ENCODE data around the gene UGT8.
"Not testable (repeated sequence)": the region's sequence is repeated elsewhere in the genome, so short reads cannot be mapped to it uniquely, and the experiment has no call there.

UGT8 gene

GRCh38 chr4:114582621-114583020 is 16.0 kb upstream of the UGT8 start:
- Histone ChIP-seq H3K23ac (ENCODE audit: low read depth, low read length, poor library complexity) (no peak overlapping the region), H3K4me3 (ENCODE audit: low read length in 2 of 2) (no peak overlapping the region), H3K9me3 (replicated peaks in 1 of 2; ENCODE audit: control insufficient read depth in 2 of 2, insufficient read depth in 1 of 2, low read depth in 1 of 2, low read length in 2 of 2) (no peaks in the 10 kb centered on the region), H3K27ac (replicated peaks; ENCODE audit: low read length) (no peak overlapping the region), H3K27me3 (ENCODE audit: control insufficient read depth in 3 of 3, insufficient read depth in 3 of 3, low read depth in 1 of 3, low read length in 3 of 3) (no peaks in the 10 kb centered on the region), H3K9ac (ENCODE audit: low read depth, low read length, poor library complexity) (no peak overlapping the region), H2BK5ac (ENCODE audit: low read length) (no peak overlapping the region), H4K91ac (ENCODE audit: low read depth, low read length, poor library complexity) (no peak overlapping the region), H2AFZ (ENCODE audit: low read length) (no peak overlapping the region), H3K79me1 (ENCODE audit: low read depth, low read length) (no peaks in the 10 kb centered on the region), H3K4ac (ENCODE audit: low read length) (no peak overlapping the region), H2BK15ac (ENCODE audit: low read length) (no peak overlapping the region), H2AK5ac (ENCODE audit: low read depth, low read length) (no peak overlapping the region), H4K8ac (ENCODE audit: low read depth, low read length) (no peak overlapping the region), H3K4me1 (ENCODE audit: control insufficient read depth in 2 of 2, insufficient read depth in 1 of 2, low read depth in 1 of 2, low read length in 2 of 2) (no peaks in the 10 kb centered on the region), H3K4me2 (ENCODE audit: insufficient read depth, low read length, poor library complexity, severe bottlenecking) (no peak overlapping the region), H2BK120ac (ENCODE audit: low read depth, low read length) (no peak overlapping the region), H2BK12ac (ENCODE audit: low read length) (no peak overlapping the region), H3K14ac (ENCODE audit: low read length) (no peak overlapping the region), H3K36me3 (replicated peaks in 1 of 2; ENCODE audit: control insufficient read depth in 2 of 2, insufficient read depth in 2 of 2, low read length in 2 of 2) (no peaks in the 10 kb centered on the region), H3K18ac (ENCODE audit: low read length) (no peak overlapping the region)
- no peak for DNase-seq (ENCODE audit: low spot score)
- WGBS, 2 donors (ENCODE audit: extremely low coverage in 2 of 2, insufficient read length in 2 of 2, insufficient replicate concordance in 1 of 2) = no CpG with 5 or more reads among the region's 1 CpG

GRCh38 chr4:114588305-114588704 is 10.3 kb upstream of the UGT8 start:
- H3K4me1 ChIP-seq (ENCODE audit: control insufficient read depth in 2 of 2, insufficient read depth in 1 of 2, low read depth in 1 of 2, low read length in 2 of 2) = no peaks in the 10 kb centered on the region
- H2AK5ac ChIP-seq (ENCODE audit: low read depth, low read length) = no peak overlapping the region
- H3K27me3 ChIP-seq (ENCODE audit: control insufficient read depth in 3 of 3, insufficient read depth in 3 of 3, low read depth in 1 of 3, low read length in 3 of 3) = peaks cover 0 to 4% (median 0%) of the 10 kb centered on the region in 3 experiments
- no peak overlapping the region for H3K14ac ChIP-seq (ENCODE audit: low read length)
- no peaks in the 10 kb centered on the region for H3K36me3 ChIP-seq (replicated peaks in 1 of 2; ENCODE audit: control insufficient read depth in 2 of 2, insufficient read depth in 2 of 2, low read length in 2 of 2)
- no peak overlapping the region for H3K4ac ChIP-seq (ENCODE audit: low read length)
- no peak overlapping the region for H3K9ac ChIP-seq (ENCODE audit: low read depth, low read length, poor library complexity)
- no peak overlapping the region for H3K27ac ChIP-seq (replicated peaks; ENCODE audit: low read length)
- no peak overlapping the region for H2AFZ ChIP-seq (ENCODE audit: low read length)
- H3K18ac ChIP-seq (ENCODE audit: low read length) = no peak overlapping the region
- H4K91ac ChIP-seq (ENCODE audit: low read depth, low read length, poor library complexity) = no peak overlapping the region
- no peak overlapping the region for H3K4me3 ChIP-seq (ENCODE audit: low read length in 2 of 2)
- H3K23ac ChIP-seq (ENCODE audit: low read depth, low read length, poor library complexity) = no peak overlapping the region
- no CpG with 5 or more reads among the region's 6 CpGs for WGBS, 2 donors (ENCODE audit: extremely low coverage in 2 of 2, insufficient read length in 2 of 2, insufficient replicate concordance in 1 of 2)
- H2BK5ac ChIP-seq (ENCODE audit: low read length) = no peak overlapping the region
- DNase-seq (ENCODE audit: low spot score) = no peak
- H3K79me1 ChIP-seq (ENCODE audit: low read depth, low read length) = no peaks in the 10 kb centered on the region
- no peak overlapping the region for H4K8ac ChIP-seq (ENCODE audit: low read depth, low read length)
- no peak overlapping the region for H2BK15ac ChIP-seq (ENCODE audit: low read length)
- H3K9me3 ChIP-seq (replicated peaks in 1 of 2; ENCODE audit: control insufficient read depth in 2 of 2, insufficient read depth in 1 of 2, low read depth in 1 of 2, low read length in 2 of 2) = no peaks in the 10 kb centered on the region
- H2BK12ac ChIP-seq (ENCODE audit: low read length) = no peak overlapping the region
- no peak overlapping the region for H2BK120ac ChIP-seq (ENCODE audit: low read depth, low read length)
- H3K4me2 ChIP-seq (ENCODE audit: insufficient read depth, low read length, poor library complexity, severe bottlenecking) = no peak overlapping the region

- H3K27me3 ChIP-seq (ENCODE audit: control insufficient read depth in 3 of 3, insufficient read depth in 3 of 3, low read depth in 1 of 3, low read length in 3 of 3) = peaks cover 0 to 15% (median 0%) of the 10 kb centered on the region in 3 experiments
- H3K9ac ChIP-seq (ENCODE audit: low read depth, low read length, poor library complexity); H3K4me1 ChIP-seq (ENCODE audit: control insufficient read depth in 2 of 2, insufficient read depth in 1 of 2, low read depth in 1 of 2, low read length in 2 of 2); H3K79me1 ChIP-seq (ENCODE audit: low read depth, low read length); H4K8ac ChIP-seq (ENCODE audit: low read depth, low read length); H3K4me2 ChIP-seq (ENCODE audit: insufficient read depth, low read length, poor library complexity, severe bottlenecking); H3K14ac ChIP-seq (ENCODE audit: low read length); H3K27ac ChIP-seq (replicated peaks; ENCODE audit: low read length); H2AFZ ChIP-seq (ENCODE audit: low read length); H2AK5ac ChIP-seq (ENCODE audit: low read depth, low read length); H2BK5ac ChIP-seq (ENCODE audit: low read length); H4K91ac ChIP-seq (ENCODE audit: low read depth, low read length, poor library complexity); H2BK12ac ChIP-seq (ENCODE audit: low read length); H2BK15ac ChIP-seq (ENCODE audit: low read length); H3K36me3 ChIP-seq (replicated peaks in 1 of 2; ENCODE audit: control insufficient read depth in 2 of 2, insufficient read depth in 2 of 2, low read length in 2 of 2); H3K4me3 ChIP-seq (ENCODE audit: low read length in 2 of 2); H2BK120ac ChIP-seq (ENCODE audit: low read depth, low read length); DNase-seq (ENCODE audit: low spot score); H3K23ac ChIP-seq (ENCODE audit: low read depth, low read length, poor library complexity); H3K18ac ChIP-seq (ENCODE audit: low read length); H3K4ac ChIP-seq (ENCODE audit: low read length); H3K9me3 ChIP-seq (replicated peaks in 1 of 2; ENCODE audit: control insufficient read depth in 2 of 2, insufficient read depth in 1 of 2, low read depth in 1 of 2, low read length in 2 of 2): not testable (repeated sequence)
- WGBS, 2 donors (ENCODE audit: extremely low coverage in 2 of 2, insufficient read length in 2 of 2, insufficient replicate concordance in 1 of 2) = no CpG with 5 or more reads among the region's 1 CpG
These were observed 8.2 kb upstream of the UGT8 start for GRCh38 chr4:114590360-114590759.

DNA sequence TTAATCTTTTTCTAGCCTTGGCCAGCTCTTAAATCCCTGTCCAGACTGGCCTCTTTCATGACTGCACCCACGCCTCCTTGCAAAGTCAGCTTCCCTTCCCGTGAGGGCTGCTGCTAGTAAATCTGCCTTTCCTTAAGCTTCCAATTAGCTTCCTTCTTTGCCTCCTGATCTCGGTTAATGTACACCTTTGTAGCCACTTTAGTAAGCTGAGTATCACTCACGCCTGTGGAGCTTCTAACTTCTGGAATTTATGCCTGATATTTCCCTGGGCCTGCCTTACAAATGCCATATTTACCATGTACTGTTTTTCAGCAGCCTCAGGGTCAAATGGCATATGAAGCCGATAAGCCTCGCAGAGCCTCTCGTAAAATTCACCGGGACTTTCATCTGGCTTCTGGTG is 5.1 kb upstream of the UGT8 start:
- no peak for DNase-seq (ENCODE audit: low spot score)
- Histone ChIP-seq H3K79me1 (ENCODE audit: low read depth, low read length) (no peaks in the 10 kb centered on the region), H3K4me1 (ENCODE audit: control insufficient read depth in 2 of 2, insufficient read depth in 1 of 2, low read depth in 1 of 2, low read length in 2 of 2) (peaks cover 0 to 5% of the 10 kb centered on the region in 2 donors), H3K9me3 (replicated peaks in 1 of 2; ENCODE audit: control insufficient read depth in 2 of 2, insufficient read depth in 1 of 2, low read depth in 1 of 2, low read length in 2 of 2) (peaks cover 0 to 6% of the 10 kb centered on the region in 2 donors), H3K4ac (ENCODE audit: low read length) (no peak overlapping the region), H3K4me3 (ENCODE audit: low read length in 2 of 2) (no peak overlapping the region), H3K18ac (ENCODE audit: low read length) (no peak overlapping the region), H3K23ac (ENCODE audit: low read depth, low read length, poor library complexity) (no peak overlapping the region), H4K91ac (ENCODE audit: low read depth, low read length, poor library complexity) (no peak overlapping the region), H2BK120ac (ENCODE audit: low read depth, low read length) (no peak overlapping the region), H2BK5ac (ENCODE audit: low read length) (no peak overlapping the region), H3K14ac (ENCODE audit: low read length) (no peak overlapping the region), H4K8ac (ENCODE audit: low read depth, low read length) (no peak overlapping the region), H2AK5ac (ENCODE audit: low read depth, low read length) (no peak overlapping the region), H2BK15ac (ENCODE audit: low read length) (no peak overlapping the region), H2AFZ (ENCODE audit: low read length) (no peak overlapping the region), H3K27me3 (ENCODE audit: control insufficient read depth in 3 of 3, insufficient read depth in 3 of 3, low read depth in 1 of 3, low read length in 3 of 3) (peaks cover 0 to 43% (median 6%) of the 10 kb centered on the region in 3 experiments), H2BK12ac (ENCODE audit: low read length) (no peak overlapping the region), H3K27ac (replicated peaks; ENCODE audit: low read length) (no peak overlapping the region), H3K4me2 (ENCODE audit: insufficient read depth, low read length, poor library complexity, severe bottlenecking) (no peak overlapping the region), H3K36me3 (replicated peaks in 1 of 2; ENCODE audit: control insufficient read depth in 2 of 2, insufficient read depth in 2 of 2, low read length in 2 of 2) (no peaks in the 10 kb centered on the region), H3K9ac (ENCODE audit: low read depth, low read length, poor library complexity) (no peak overlapping the region)
- no CpG with 5 or more reads among the region's 8 CpGs for WGBS, 2 donors (ENCODE audit: extremely low coverage in 2 of 2, insufficient read length in 2 of 2, insufficient replicate concordance in 1 of 2)

All from neuronal stem cell (in vitro differentiated cells).